Activated CD8-positive, alpha-beta memory T cell treated with anti-CD3 and anti-CD28 coated beads, Interleukin-2, amount 10 ng/mL, durations not matched to agents 7 days and 5 days (primary cell): Measurements from ENCODE around the gene ADAMTS17. TPM values are rescaled to one million over a fixed set of nuclear protein-coding genes. Genes with fewer than 3 reads are reported as not detected.
"Not testable (repeated sequence)": the region's sequence is repeated elsewhere in the genome, so short reads cannot be mapped to it uniquely, and the experiment has no call there.

ENCODE experiments used
- ATAC-seq: fragments of 150-1000 bp; cut with Tn5 transposase; one replicate; pipeline ENCODE4 v1.10.0; 2021; ENCODE audit warnings: moderate library complexity
- CTCF ChIA-PET: fragments of 350-600 bp; sonication (Branson Sonifier 250); formaldehyde crosslinking; loops from one replicate; lab custom pipeline; 2021; ENCODE audit warnings: antibody characterized with exemption; lab: Charles Lee
- DNase-seq: peaks from one replicate; pipeline ENCODE4 v3.0.0-alpha.2; 2020
- H3K27ac Mint-ChIP-seq: one replicate; pipeline ENCODE4 v1.8.0; 2021; ENCODE audit warnings: mild to moderate bottlenecking, mixed read lengths
- H3K27me3 Mint-ChIP-seq: one replicate; pipeline ENCODE4 v1.8.0; 2021; ENCODE audit warnings: mixed read lengths
- H3K36me3 Mint-ChIP-seq: one replicate; pipeline ENCODE4 v1.8.0; 2021; ENCODE audit warnings: mild to moderate bottlenecking, mixed read lengths
- H3K4me1 Mint-ChIP-seq: one replicate; pipeline ENCODE4 v1.8.0; 2021; ENCODE audit warnings: mixed read lengths
- H3K4me3 Mint-ChIP-seq: one replicate; pipeline ENCODE4 v1.8.0; 2021; ENCODE audit warnings: mild to moderate bottlenecking, moderate library complexity, mixed read lengths
- H3K9me3 Mint-ChIP-seq: one replicate; pipeline ENCODE4 v1.8.0; 2022; ENCODE audit warnings: low read depth, mixed read lengths
- total RNA-seq, 2 experiments: library from RNA; stranded (reverse); gene quantifications; one replicate each; pipeline ENCODE4 v1.2.3, GENCODE V29; 2021

The ADAMTS17 gene
- total RNA-seq, 2 experiments from 2014 or later, result 1.6 to 1.9 TPM

GRCh38 chr15:100078511-100079220 is 263.1 kb downstream of the ADAMTS17 start:
- Mint-ChIP-seq H3K9me3 (no peaks in the 10 kb centered on the region), H3K27me3 (no peaks in the 10 kb centered on the region), H3K36me3 (no peaks in the 10 kb centered on the region), H3K4me1 (no peaks in the 10 kb centered on the region), H3K4me3 (no peak overlapping the region), H3K27ac (no peak overlapping the region)
- CTCF ChIA-PET, result no interaction called here
- DNase-seq (no peak), ATAC-seq (no peak)

- Mint-ChIP-seq H3K36me3 (no peaks in the 10 kb centered on the region), H3K4me3 (no peak overlapping the region)
- CTCF ChIA-PET, result no interaction called here
These were observed 266.5 kb downstream of the ADAMTS17 start for GRCh38 chr15:100075229-100075628.

GRCh38 chr15:100073982-100074381 is 267.8 kb downstream of the ADAMTS17 start:
- H3K9me3 Mint-ChIP-seq, result no peaks in the 10 kb centered on the region
- CTCF ChIA-PET, result no interaction called here

More at GRCh38 chr15:100075229-100075628, 266.5 kb downstream of the ADAMTS17 start:
- DNase-seq, result no peak
- Mint-ChIP-seq H3K27ac (no peak overlapping the region), H3K9me3 (no peaks in the 10 kb centered on the region), H3K27me3 (no peaks in the 10 kb centered on the region), H3K4me1 (no peaks in the 10 kb centered on the region)
- no peak for ATAC-seq

GRCh38 chr15:100066521-100067280 is 275.1 kb downstream of the ADAMTS17 start:
- H3K4me3 Mint-ChIP-seq, H3K9me3 Mint-ChIP-seq, H3K27me3 Mint-ChIP-seq, CTCF ChIA-PET, H3K4me1 Mint-ChIP-seq, ATAC-seq, H3K27ac Mint-ChIP-seq, DNase-seq, H3K36me3 Mint-ChIP-seq: not testable (repeated sequence)

More at GRCh38 chr15:100073982-100074381, 267.8 kb downstream of the ADAMTS17 start:
- no peaks in the 10 kb centered on the region for H3K27me3 Mint-ChIP-seq
- H3K4me3 Mint-ChIP-seq, result no peak overlapping the region
- no peak overlapping the region for H3K27ac Mint-ChIP-seq
- ATAC-seq, result no peak
- no peak for DNase-seq
- H3K4me1 Mint-ChIP-seq, result no peaks in the 10 kb centered on the region
- H3K36me3 Mint-ChIP-seq, result no peaks in the 10 kb centered on the region

- no peak overlapping the region for H3K27ac Mint-ChIP-seq
- CTCF ChIA-PET, result no interaction called here
- H3K4me1 Mint-ChIP-seq, result no peaks in the 10 kb centered on the region
- H3K27me3 Mint-ChIP-seq, result no peaks in the 10 kb centered on the region
- H3K4me3 Mint-ChIP-seq, result no peak overlapping the region
- DNase-seq (no peak), ATAC-seq (no peak)
- H3K9me3 Mint-ChIP-seq, result no peaks in the 10 kb centered on the region
- H3K36me3 Mint-ChIP-seq, result no peaks in the 10 kb centered on the region
These were observed 279.8 kb downstream of the ADAMTS17 start for GRCh38 chr15:100061944-100062343.

GRCh38 chr15:100060276-100060926 is 281.4 kb downstream of the ADAMTS17 start:
- no peak for ATAC-seq
- H3K27me3 Mint-ChIP-seq, result no peaks in the 10 kb centered on the region
- H3K4me1 Mint-ChIP-seq, result no peaks in the 10 kb centered on the region
- no peak for DNase-seq
- no peak overlapping the region for H3K27ac Mint-ChIP-seq
- CTCF ChIA-PET, result no interaction called here
- H3K9me3 Mint-ChIP-seq, result no peaks in the 10 kb centered on the region
- no peak overlapping the region for H3K4me3 Mint-ChIP-seq
- H3K36me3 Mint-ChIP-seq, result no peaks in the 10 kb centered on the region

- Mint-ChIP-seq H3K27me3 (no peaks in the 10 kb centered on the region), H3K27ac (no peak overlapping the region), H3K4me3 (no peak overlapping the region), H3K4me1 (no peaks in the 10 kb centered on the region), H3K36me3 (no peaks in the 10 kb centered on the region), H3K9me3 (no peaks in the 10 kb centered on the region)
- no peak for ATAC-seq
- CTCF ChIA-PET, result no interaction called here
- no peak for DNase-seq
These were observed 282.3 kb downstream of the ADAMTS17 start for GRCh38 chr15:100059521-100059920.

GRCh38 chr15:100059094-100059493 is 282.7 kb downstream of the ADAMTS17 start:
- no peak overlapping the region for H3K27ac Mint-ChIP-seq
- DNase-seq (no peak), ATAC-seq (no peak)
- no peak overlapping the region for H3K4me3 Mint-ChIP-seq
- no peaks in the 10 kb centered on the region for H3K27me3 Mint-ChIP-seq
- no peaks in the 10 kb centered on the region for H3K9me3 Mint-ChIP-seq
- no peaks in the 10 kb centered on the region for H3K4me1 Mint-ChIP-seq
- CTCF ChIA-PET, result no interaction called here
- no peaks in the 10 kb centered on the region for H3K36me3 Mint-ChIP-seq

GRCh38 chr15:100058458-100058857 is 283.3 kb downstream of the ADAMTS17 start:
- Mint-ChIP-seq H3K4me3 (no peak overlapping the region), H3K27ac (no peak overlapping the region), H3K9me3 (no peaks in the 10 kb centered on the region), H3K4me1 (no peaks in the 10 kb centered on the region), H3K27me3 (no peaks in the 10 kb centered on the region), H3K36me3 (no peaks in the 10 kb centered on the region)
- DNase-seq, result no peak
- no peak for ATAC-seq
- CTCF ChIA-PET, result no interaction called here

GRCh38 chr15:100057281-100057680 is 284.5 kb downstream of the ADAMTS17 start:
- no peak for ATAC-seq
- H3K27ac Mint-ChIP-seq, result no peak overlapping the region
- H3K4me1 Mint-ChIP-seq, result no peaks in the 10 kb centered on the region
- DNase-seq, result no peak
- no peaks in the 10 kb centered on the region for H3K9me3 Mint-ChIP-seq
- H3K4me3 Mint-ChIP-seq, result no peak overlapping the region
- no peaks in the 10 kb centered on the region for H3K36me3 Mint-ChIP-seq
- CTCF ChIA-PET, result no interaction called here
- no peaks in the 10 kb centered on the region for H3K27me3 Mint-ChIP-seq

- DNase-seq (no peak), ATAC-seq (no peak)
- Mint-ChIP-seq H3K9me3 (no peaks in the 10 kb centered on the region), H3K27ac (no peak overlapping the region), H3K36me3 (no peaks in the 10 kb centered on the region), H3K4me1 (no peaks in the 10 kb centered on the region), H3K4me3 (no peak overlapping the region), H3K27me3 (no peaks in the 10 kb centered on the region)
- CTCF ChIA-PET, result no interaction called here
These were observed 285.2 kb downstream of the ADAMTS17 start for GRCh38 chr15:100056411-100057072.

- Mint-ChIP-seq H3K27me3 (no peaks in the 10 kb centered on the region), H3K4me1 (no peaks in the 10 kb centered on the region)
- CTCF ChIA-PET, result no interaction called here
These were observed 286.0 kb downstream of the ADAMTS17 start for GRCh38 chr15:100055821-100056220.

GRCh38 chr15:100054539-100054938 is 287.2 kb downstream of the ADAMTS17 start:
- H3K4me1 Mint-ChIP-seq, result no peaks in the 10 kb centered on the region
- no peak for ATAC-seq
- no peak overlapping the region for H3K27ac Mint-ChIP-seq
- no peak for DNase-seq
- no peaks in the 10 kb centered on the region for H3K36me3 Mint-ChIP-seq
- H3K4me3 Mint-ChIP-seq, result no peak overlapping the region
- H3K27me3 Mint-ChIP-seq, result no peaks in the 10 kb centered on the region
- CTCF ChIA-PET, result no interaction called here
- no peaks in the 10 kb centered on the region for H3K9me3 Mint-ChIP-seq

More at GRCh38 chr15:100055821-100056220, 286.0 kb downstream of the ADAMTS17 start:
- DNase-seq, result no peak
- no peak for ATAC-seq
- no peak overlapping the region for H3K4me3 Mint-ChIP-seq
- H3K9me3 Mint-ChIP-seq, result no peaks in the 10 kb centered on the region
- no peaks in the 10 kb centered on the region for H3K36me3 Mint-ChIP-seq
- H3K27ac Mint-ChIP-seq, result no peak overlapping the region
